Measurements from ENCODE around the gene PIK3R6. TPM values are rescaled to one million over a fixed set of nuclear protein-coding genes. Genes with fewer than 3 reads are reported as not detected.

PIK3R6 gene
- total and polyA plus RNA-seq, 2 experiments from 2014 or later = 0.11 to 0.24 TPM

DNA sequence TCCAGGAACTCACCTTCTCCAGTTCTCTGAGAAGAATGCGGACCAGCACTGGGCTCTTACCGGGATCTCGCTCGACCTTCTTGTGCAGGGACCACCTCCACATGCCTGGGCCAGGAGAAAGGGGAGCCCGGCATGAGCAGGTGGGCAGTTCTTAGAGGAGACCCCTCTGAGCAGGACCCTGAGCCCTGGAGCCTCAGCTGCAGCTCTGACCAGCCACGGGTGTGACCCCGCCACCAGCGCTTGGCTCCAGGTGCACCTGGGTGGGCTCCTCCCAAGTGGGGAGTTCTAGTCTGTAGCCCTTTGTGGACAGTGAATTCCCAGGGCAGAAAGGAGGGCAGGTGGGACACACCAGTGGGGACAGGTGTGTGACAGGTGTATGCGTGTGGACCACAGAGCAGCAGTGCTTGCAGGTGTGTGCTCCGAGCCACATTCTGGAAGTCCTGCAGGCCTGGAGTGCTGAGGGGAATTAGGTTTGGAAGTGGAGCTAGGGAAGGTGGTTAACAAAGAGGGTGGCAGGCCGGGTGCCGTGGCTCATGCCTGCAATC, 28.9 kb downstream of the PIK3R6 start (continued):
- TF ChIP-seq REST (IDR thresholded peaks at IDR 0.05; ENCODE audit: unreplicated experiment) (no peak), ZNF331 (CRISPR knock-in tag; IDR thresholded peaks at IDR 0.05; ENCODE audit: low read depth) (no peak), ZNF462 (CRISPR knock-in tag; IDR thresholded peaks at IDR 0.05) (no peak), NANOG (IDR thresholded peaks at IDR 0.05; ENCODE audit: borderline replicate concordance) (no peak)

GRCh38 chr17:8837563-8838075, 29.9 kb downstream of the PIK3R6 start:
- Mint-ChIP-seq H3K27me3 (ENCODE audit: insufficient read depth, low read depth, poor library complexity) (peaks cover 7% of the 10 kb centered on the region), H3K36me3 (ENCODE audit: low read depth) (no peaks in the 10 kb centered on the region), H3K4me1 (peaks cover 13% of the 10 kb centered on the region), H3K9me3 (peaks cover 3% of the 10 kb centered on the region; the same call in 1 of the 3 replicates), H3K4me3 (no peak overlapping the region), H3K27ac (no peak overlapping the region)
- Histone ChIP-seq H3K79me2 (replicated peaks; ENCODE audit: insufficient read depth) (no peaks in the 10 kb centered on the region), H3K4me3 (no peak overlapping the region), H4K20me1 (replicated peaks; ENCODE audit: insufficient read depth) (no peaks in the 10 kb centered on the region), H3K4me2 (no peak overlapping the region), H3K27ac (ENCODE audit: low read depth) (no peak overlapping the region), H3K27me3 (ENCODE audit: insufficient read depth) (no peaks in the 10 kb centered on the region), H2AFZ (peak overlapping the region; percentile 74; the same call in 1 of the 2 replicates), H3K9me2 (ENCODE audit: insufficient read depth) (no peaks in the 10 kb centered on the region), H3F3A (replicated peaks; ENCODE audit: low read depth) (no peaks in the 10 kb centered on the region), H3K4me1 (ENCODE audit: insufficient read depth) (no peaks in the 10 kb centered on the region; the same call in 1 of the 2 replicates), H3K36me3 (ENCODE audit: insufficient read depth) (no peaks in the 10 kb centered on the region)
- ATAC-seq (peak; percentile 70), DNase-seq (ENCODE audit: low spot score) (no peak)
- TF ChIP-seq STAT1 (IDR thresholded peaks at IDR 0.05; ENCODE audit: unreplicated experiment) = no peak
